ENCODE results near the gene MSI2. TPM values are rescaled to one million over a fixed set of nuclear protein-coding genes. Genes with fewer than 3 reads are reported as not detected.

Gene MSI2
- total and polyA plus RNA-seq, 5 experiments from 2014 or later: 2.5 to 136 (median 4.9) TPM

GRCh38 chr17:57342963-57343589 is 86.8 kb downstream of the MSI2 start:
- Mint-ChIP-seq H3K27ac (peak overlapping the region in 1 of 10 donors; percentile 2), H3K4me3 (no peak overlapping the region), H3K36me3 (peaks cover 5 to 36% (median 19%) of the 10 kb centered on the region in 3 donors), H3K9me3 (no peaks in the 10 kb centered on the region), H3K4me1 (peaks cover 35 to 54% (median 49%) of the 10 kb centered on the region in 4 donors), H3K27me3 (no peaks in the 10 kb centered on the region)
- ATAC-seq (no peak), DNase-seq (no peak)
- POLR2A ChIA-PET: no interaction called here

GRCh38 chr17:57343717-57344116 is 87.4 kb downstream of the MSI2 start:
- no peak overlapping the region for H3K27ac Mint-ChIP-seq
- H3K4me3 Mint-ChIP-seq: no peak overlapping the region
- H3K4me1 Mint-ChIP-seq: peaks cover 37 to 53% (median 45%) of the 10 kb centered on the region in 4 donors
- DNase-seq (no peak), ATAC-seq (no peak)
- no peaks in the 10 kb centered on the region for H3K9me3 Mint-ChIP-seq
- H3K27me3 Mint-ChIP-seq: no peaks in the 10 kb centered on the region
- POLR2A ChIA-PET: no interaction called here
- H3K36me3 Mint-ChIP-seq: peaks cover 5 to 40% (median 25%) of the 10 kb centered on the region in 3 donors

- ATAC-seq (no peak), DNase-seq (no peak)
- Mint-ChIP-seq H3K9me3 (no peaks in the 10 kb centered on the region), H3K36me3 (peaks cover 5 to 43% (median 22%) of the 10 kb centered on the region in 3 donors), H3K4me3 (no peak overlapping the region), H3K27ac (peak overlapping the region in 1 of 10 donors; percentile 1), H3K4me1 (peaks cover 34 to 53% (median 43%) of the 10 kb centered on the region in 4 donors), H3K27me3 (no peaks in the 10 kb centered on the region)
- POLR2A ChIA-PET: no interaction called here
Measured at GRCh38 chr17:57344261-57344660, 87.9 kb downstream of the MSI2 start.

- H3K4me1 Mint-ChIP-seq: peaks cover 32 to 65% (median 49%) of the 10 kb centered on the region in 4 donors
- peaks cover 8 to 45% (median 24%) of the 10 kb centered on the region in 3 donors for H3K36me3 Mint-ChIP-seq
- no peaks in the 10 kb centered on the region for H3K9me3 Mint-ChIP-seq
- H3K27me3 Mint-ChIP-seq: no peaks in the 10 kb centered on the region
- H3K27ac Mint-ChIP-seq: no peak overlapping the region
- POLR2A ChIA-PET: no interaction called here
- ATAC-seq (no peak), DNase-seq (no peak)
- no peak overlapping the region for H3K4me3 Mint-ChIP-seq
Measured at GRCh38 chr17:57349541-57350247, 93.4 kb downstream of the MSI2 start.

GRCh38 chr17:57350266-57350665 is 93.9 kb downstream of the MSI2 start:
- POLR2A ChIA-PET: no interaction called here
- peaks cover 37 to 70% (median 53%) of the 10 kb centered on the region in 4 donors for H3K4me1 Mint-ChIP-seq
- no peak for DNase-seq
- no peaks in the 10 kb centered on the region for H3K27me3 Mint-ChIP-seq
- peak overlapping the region in 1 of 10 donors; percentile 31 for H3K27ac Mint-ChIP-seq
- ATAC-seq: no peak
- H3K9me3 Mint-ChIP-seq: no peaks in the 10 kb centered on the region
- peaks cover 8 to 45% (median 24%) of the 10 kb centered on the region in 3 donors for H3K36me3 Mint-ChIP-seq
- no peak overlapping the region for H3K4me3 Mint-ChIP-seq

GRCh38 chr17:57352665-57353175 is 96.4 kb downstream of the MSI2 start:
- ATAC-seq (no peak), DNase-seq (no peak)
- POLR2A ChIA-PET: interaction anchor here (0.6 kb wide), 1 partner anchor 1278 kb away, joined by 3 read pairs; no protein-coding TSS in a partner anchor
- no peaks in the 10 kb centered on the region for H3K9me3 Mint-ChIP-seq
- no peaks in the 10 kb centered on the region for H3K27me3 Mint-ChIP-seq
- peaks cover 58 to 90% (median 71%) of the 10 kb centered on the region in 4 donors for H3K4me1 Mint-ChIP-seq
- peaks cover 7 to 37% (median 17%) of the 10 kb centered on the region in 3 donors for H3K36me3 Mint-ChIP-seq
- H3K4me3 Mint-ChIP-seq: no peak overlapping the region
- peak overlapping the region in 4 of 10 donors; percentile 22 to 60 (median 56) for H3K27ac Mint-ChIP-seq

GRCh38 chr17:57354673-57355072 is 98.3 kb downstream of the MSI2 start:
- DNase-seq (peak in 1 of 10 donors; percentile 14), ATAC-seq (peak; percentile 30 to 50)
- POLR2A ChIA-PET: interaction anchor here (0.7 kb wide), 1 partner anchor 85 kb away, joined by 3 read pairs; no protein-coding TSS in a partner anchor
- Mint-ChIP-seq H3K36me3 (peaks cover 3 to 19% (median 7%) of the 10 kb centered on the region in 3 donors), H3K27me3 (no peaks in the 10 kb centered on the region), H3K27ac (peak overlapping the region in 7 of 10 donors; percentile 3 to 73 (median 36)), H3K4me1 (peaks cover 54 to 82% (median 74%) of the 10 kb centered on the region in 4 donors), H3K4me3 (peak overlapping the region in 6 of 10 donors; percentile 7 to 49 (median 30)), H3K9me3 (no peaks in the 10 kb centered on the region)

- peaks cover 3 to 15% (median 4%) of the 10 kb centered on the region in 3 donors for H3K36me3 Mint-ChIP-seq
- no peaks in the 10 kb centered on the region for H3K9me3 Mint-ChIP-seq
- H3K4me3 Mint-ChIP-seq: peak overlapping the region in 5 of 10 donors; percentile 2 to 49 (median 24)
- no peaks in the 10 kb centered on the region for H3K27me3 Mint-ChIP-seq
- H3K4me1 Mint-ChIP-seq: peaks cover 52 to 82% (median 77%) of the 10 kb centered on the region in 4 donors
- POLR2A ChIA-PET: no interaction called here
- ATAC-seq (no peak), DNase-seq (no peak)
- peak overlapping the region in 6 of 10 donors; percentile 16 to 76 (median 52) for H3K27ac Mint-ChIP-seq
Measured at GRCh38 chr17:57355090-57355859, 99.0 kb downstream of the MSI2 start.

GRCh38 chr17:57356153-57356718 is 99.9 kb downstream of the MSI2 start:
- Mint-ChIP-seq H3K27me3 (no peaks in the 10 kb centered on the region), H3K4me3 (peak overlapping the region in 8 of 10 donors; percentile 45 to 77 (median 70)), H3K9me3 (no peaks in the 10 kb centered on the region), H3K27ac (peak overlapping the region in 7 of 10 donors; percentile 2 to 84 (median 63)), H3K4me1 (peaks cover 47 to 75% (median 72%) of the 10 kb centered on the region in 4 donors), H3K36me3 (peaks cover 0 to 10% (median 4%) of the 10 kb centered on the region in 3 donors)
- POLR2A ChIA-PET: no interaction called here
- DNase-seq (no peak), ATAC-seq (no peak)

- Mint-ChIP-seq H3K36me3 (peaks cover 0 to 4% (median 4%) of the 10 kb centered on the region in 3 donors), H3K4me3 (peak overlapping the region in 9 of 10 donors; percentile 56 to 77 (median 69))
Measured at GRCh38 chr17:57356719-57357391, 100.5 kb downstream of the MSI2 start.

GRCh38 chr17:57357392-57357784 is 101.1 kb downstream of the MSI2 start:
- no peaks in the 10 kb centered on the region for H3K9me3 Mint-ChIP-seq
- ATAC-seq: peak in 1 of 2 donors; percentile 32
- H3K36me3 Mint-ChIP-seq: peaks cover 0 to 4% (median 4%) of the 10 kb centered on the region in 3 donors
- no peak for DNase-seq
- H3K4me3 Mint-ChIP-seq: peak overlapping the region; percentile 32 to 77 (median 58)
- peak overlapping the region; percentile 39 to 81 (median 66) for H3K27ac Mint-ChIP-seq
- POLR2A ChIA-PET: interaction anchor here (0.7 kb wide), 1 partner anchor 10 kb away, joined by 3 read pairs; no protein-coding TSS in a partner anchor
- H3K27me3 Mint-ChIP-seq: no peaks in the 10 kb centered on the region
- H3K4me1 Mint-ChIP-seq: peaks cover 44 to 69% (median 65%) of the 10 kb centered on the region in 4 donors

More at GRCh38 chr17:57356719-57357391, 100.5 kb downstream of the MSI2 start:
- POLR2A ChIA-PET: interaction anchor here (0.7 kb wide), 1 partner anchor 10 kb away, joined by 3 read pairs; no protein-coding TSS in a partner anchor
- Mint-ChIP-seq H3K9me3 (no peaks in the 10 kb centered on the region), H3K27me3 (no peaks in the 10 kb centered on the region), H3K4me1 (peaks cover 47 to 72% (median 68%) of the 10 kb centered on the region in 4 donors), H3K27ac (peak overlapping the region in 8 of 10 donors; percentile 16 to 84 (median 52))
- no peak for DNase-seq
- no peak for ATAC-seq
